ENCODE results near the gene DNAH11.
"Not testable (repeated sequence)": the region's sequence is repeated elsewhere in the genome, so short reads cannot be mapped to it uniquely, and the experiment has no call there.

The DNAH11 gene

GRCh38 chr7:21891291-21891690, 348.5 kb downstream of the DNAH11 start:
- DNase-seq = no peak

- no peak for DNase-seq
Observed at GRCh38 chr7:21893401-21893800, 350.6 kb downstream of the DNAH11 start.

- no peak for DNase-seq
Observed at GRCh38 chr7:21898265-21898930, 355.6 kb downstream of the DNAH11 start.

- no peak for DNase-seq
Observed at GRCh38 chr7:21902240-21902639, 359.4 kb downstream of the DNAH11 start.

GRCh38 chr7:21903020-21903786, 360.4 kb downstream of the DNAH11 start:
- peak; percentile 16 for DNase-seq

GRCh38 chr7:21908746-21909145, 365.9 kb downstream of the DNAH11 start:
- no peak for DNase-seq

GRCh38 chr7:21910253-21910652, 367.4 kb downstream of the DNAH11 start:
- DNase-seq = no peak

- DNase-seq = no peak
Observed at GRCh38 chr7:21911341-21911875, 368.6 kb downstream of the DNAH11 start.

- no peak for DNase-seq
Observed at GRCh38 chr7:21912305-21912704, 369.5 kb downstream of the DNAH11 start.

GRCh38 chr7:21912931-21913780, 370.3 kb downstream of the DNAH11 start:
- DNase-seq = no peak

GRCh38 chr7:21914671-21915070, 371.8 kb downstream of the DNAH11 start:
- DNase-seq = peak; percentile 37

- no peak for DNase-seq
Observed at GRCh38 chr7:21915140-21915539, 372.3 kb downstream of the DNAH11 start.

GRCh38 chr7:21916176-21916575, 373.3 kb downstream of the DNAH11 start:
- DNase-seq = no peak

- DNase-seq = no peak
Observed at GRCh38 chr7:21916629-21917028, 373.8 kb downstream of the DNAH11 start.

- DNase-seq = no peak
Observed at GRCh38 chr7:21918216-21918615, 375.4 kb downstream of the DNAH11 start.

- DNase-seq = no peak
Observed at GRCh38 chr7:21920936-21921335, 378.1 kb downstream of the DNAH11 start.

- no peak for DNase-seq
Observed at GRCh38 chr7:21922605-21923004, 379.8 kb downstream of the DNAH11 start.

- peak; percentile 47 for DNase-seq
Observed at GRCh38 chr7:21923658-21924057, 380.8 kb downstream of the DNAH11 start.

GRCh38 chr7:21926448-21926847, 383.6 kb downstream of the DNAH11 start:
- no peak for DNase-seq

- DNase-seq = peak; percentile 4
Observed at GRCh38 chr7:21927693-21928092, 384.9 kb downstream of the DNAH11 start.

- DNase-seq = not testable (repeated sequence)
Observed at GRCh38 chr7:21933293-21933692, 390.5 kb downstream of the DNAH11 start.

GRCh38 chr7:21934808-21935207, 392.0 kb downstream of the DNAH11 start:
- no peak for DNase-seq

GRCh38 chr7:21938463-21938862, 395.6 kb downstream of the DNAH11 start:
- DNase-seq = no peak

All from NCI-H2171 treated with DMSO at 0.1 percent for 48 hours (cell line).